ENCODE data around the gene KCTD21.

GRCh38 chr11:78208257-78209165, 20.1 kb upstream of the KCTD21 start:
- TF ChIP-seq POLR2AphosphoS5 (IDR thresholded peaks at IDR 0.05; ENCODE audit: borderline replicate concordance, low read depth, low read length) (no peak), EZH2 (IDR thresholded peaks at IDR 0.05) (no peak)
